ENCODE data around the gene NRG4.
"Not testable (repeated sequence)": the region's sequence is repeated elsewhere in the genome, so short reads cannot be mapped to it uniquely, and the experiment has no call there.

NRG4 gene, protein sequence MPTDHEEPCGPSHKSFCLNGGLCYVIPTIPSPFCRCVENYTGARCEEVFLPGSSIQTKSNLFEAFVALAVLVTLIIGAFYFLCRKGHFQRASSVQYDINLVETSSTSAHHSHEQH

DNA sequence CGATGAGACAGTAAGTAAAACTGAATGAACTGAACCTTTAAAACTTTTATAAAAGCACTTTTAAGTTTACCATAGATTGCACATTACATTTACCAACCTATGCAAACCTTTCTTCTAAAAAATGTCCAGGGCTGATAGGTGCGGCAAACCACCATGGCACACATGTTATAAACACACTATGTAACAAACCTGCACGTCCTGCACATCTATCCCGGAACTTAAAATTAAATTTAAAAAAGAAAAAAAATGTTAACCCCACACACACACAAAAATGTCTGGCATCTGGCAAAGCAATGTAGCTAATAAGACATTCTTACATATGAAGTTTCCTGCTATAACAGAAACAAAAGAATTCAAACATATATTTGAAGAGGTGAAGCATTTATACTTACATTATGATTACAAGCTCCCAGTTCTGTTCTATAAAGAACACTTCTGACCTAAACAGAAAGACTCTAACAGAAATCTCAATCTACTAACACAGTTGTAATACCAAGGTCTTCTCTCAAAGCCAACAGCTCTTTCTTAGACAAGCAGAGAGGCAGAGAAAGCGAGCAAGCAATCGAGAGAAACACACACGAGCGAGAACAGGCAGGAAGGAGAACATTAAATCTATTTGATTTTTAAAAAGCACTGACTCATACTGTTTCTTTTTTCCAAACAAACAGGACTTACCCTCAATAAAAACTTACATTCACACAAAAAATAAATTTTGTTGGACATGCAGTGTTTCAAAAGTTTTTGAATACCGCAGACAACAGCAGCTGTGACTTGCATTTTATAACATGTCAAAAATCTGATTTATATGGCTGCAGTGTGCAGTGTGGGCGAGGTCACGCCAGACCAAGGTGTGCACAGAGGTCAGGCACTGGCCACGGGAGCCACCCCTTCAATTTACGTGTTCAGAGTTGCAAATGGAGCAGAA, at the start of gene NRG4:
TSS of gene NRG4 (minus strand) at position 798 of the 925 bp plus-strand sequence. CDS start 1,194 bp downstream, outside the sequence.
- peak; percentile 40 for DNase-seq

DNA sequence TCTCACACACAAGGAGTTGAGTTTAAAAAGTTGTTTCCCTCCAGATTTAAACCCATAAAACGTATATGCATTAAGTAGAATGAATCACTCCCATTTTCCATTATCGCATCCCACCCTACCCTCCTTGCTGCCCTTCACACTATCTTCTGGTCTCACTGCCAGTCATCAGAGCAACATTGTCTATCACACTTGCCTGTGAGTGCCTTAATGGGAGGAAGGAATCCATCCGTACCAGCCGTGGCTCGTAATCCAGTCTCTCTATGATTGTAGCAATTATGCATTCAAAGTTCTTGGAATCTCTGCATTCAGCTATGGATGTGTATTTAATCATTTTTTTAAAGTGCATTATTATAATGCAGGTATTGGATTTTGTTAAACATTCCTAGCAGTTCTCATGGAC, 49.5 kb upstream of the NRG4 start:
- DNase-seq = no peak

DNA sequence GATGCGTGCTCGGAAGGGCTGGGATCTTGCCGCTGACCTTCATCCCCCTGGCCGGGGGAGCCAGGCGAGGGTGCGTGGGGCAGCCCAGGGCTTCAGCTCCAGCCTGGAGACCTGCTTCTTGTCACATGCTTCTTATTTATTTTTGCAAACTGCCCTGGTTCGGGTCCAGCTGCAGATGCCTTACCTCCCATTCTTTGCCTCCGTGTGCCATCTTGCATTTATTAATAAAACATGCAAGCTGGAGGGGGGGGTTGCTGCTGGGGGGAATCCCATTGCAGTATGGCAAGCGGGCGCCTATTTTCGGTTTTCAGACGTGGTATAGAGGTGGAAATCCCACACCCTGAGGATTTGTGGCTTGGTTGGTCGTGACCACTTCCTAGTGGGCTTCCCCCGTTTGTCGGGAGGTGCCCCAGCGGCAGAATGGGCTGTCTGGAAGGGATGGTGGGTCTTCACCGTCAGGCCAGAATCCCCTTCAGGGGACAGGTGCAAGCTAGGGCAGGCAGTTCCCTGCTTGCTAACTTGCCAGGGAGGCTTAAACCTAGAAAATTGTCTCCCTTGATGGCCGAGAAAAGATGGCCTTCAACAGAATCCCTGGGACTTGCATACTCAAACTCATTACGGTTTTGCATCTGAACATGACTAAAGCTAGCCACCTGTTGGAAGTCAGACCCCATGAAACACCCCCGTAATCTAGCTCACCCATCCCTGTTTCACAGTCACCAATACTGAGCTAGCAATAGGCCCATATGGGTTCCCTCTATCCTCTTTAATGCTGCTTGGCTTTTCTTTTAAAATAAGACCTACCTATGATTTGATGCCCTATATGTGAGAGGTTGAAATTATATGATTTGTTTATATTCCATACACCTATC, 48.1 kb upstream of the NRG4 start:
- DNase-seq = no peak

DNA sequence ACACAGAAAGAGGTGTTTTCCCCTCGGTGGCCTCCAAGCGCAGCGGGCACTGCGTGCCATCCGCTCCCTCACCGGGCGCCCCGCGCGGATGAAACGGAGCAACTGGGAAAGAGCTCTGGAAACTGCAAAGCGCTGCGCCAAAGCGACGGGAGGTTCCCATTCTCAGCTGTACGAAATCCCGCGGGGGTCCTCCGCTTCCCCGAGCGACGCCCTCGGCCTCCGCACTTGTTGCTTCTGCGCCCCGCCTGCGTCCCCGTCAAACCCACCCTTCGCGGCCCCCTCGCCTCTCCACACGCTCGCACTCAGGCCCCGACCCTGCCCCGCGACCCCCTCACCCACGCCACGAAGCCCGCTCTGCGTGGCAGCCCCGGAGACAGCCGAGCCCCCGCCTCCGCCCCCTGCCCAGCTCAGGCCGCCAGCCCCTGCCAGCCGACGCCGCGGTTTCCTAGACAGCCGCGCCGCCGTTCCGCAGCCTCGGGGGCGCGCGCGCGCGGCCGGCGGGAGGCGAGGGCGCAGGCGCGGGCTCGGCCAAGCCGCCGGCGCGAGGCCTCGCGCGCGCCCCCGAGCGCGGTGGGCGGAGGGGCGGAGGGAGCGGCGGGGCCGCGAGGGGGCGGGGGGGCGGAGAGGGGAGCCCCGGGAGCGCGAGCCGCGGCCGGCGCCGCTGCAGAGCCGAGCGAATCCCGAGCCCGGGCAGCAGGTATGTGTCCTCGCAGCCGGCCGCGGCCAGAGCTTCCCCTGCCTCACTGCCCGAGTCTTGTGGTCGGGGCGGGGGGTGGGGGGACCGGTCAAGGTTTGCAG, 47.3 kb upstream of the NRG4 start, which contains the start of gene TMEM266:
TSS of gene TMEM266 (plus strand) at position 666 of the 798 bp plus-strand sequence. CDS start 74,279 bp downstream, outside the sequence.
- DNase-seq = peak; percentile 73

GRCh38 chr15:76058714-76059319, 46.6 kb upstream of the NRG4 start:
- DNase-seq = peak; percentile 7

DNA sequence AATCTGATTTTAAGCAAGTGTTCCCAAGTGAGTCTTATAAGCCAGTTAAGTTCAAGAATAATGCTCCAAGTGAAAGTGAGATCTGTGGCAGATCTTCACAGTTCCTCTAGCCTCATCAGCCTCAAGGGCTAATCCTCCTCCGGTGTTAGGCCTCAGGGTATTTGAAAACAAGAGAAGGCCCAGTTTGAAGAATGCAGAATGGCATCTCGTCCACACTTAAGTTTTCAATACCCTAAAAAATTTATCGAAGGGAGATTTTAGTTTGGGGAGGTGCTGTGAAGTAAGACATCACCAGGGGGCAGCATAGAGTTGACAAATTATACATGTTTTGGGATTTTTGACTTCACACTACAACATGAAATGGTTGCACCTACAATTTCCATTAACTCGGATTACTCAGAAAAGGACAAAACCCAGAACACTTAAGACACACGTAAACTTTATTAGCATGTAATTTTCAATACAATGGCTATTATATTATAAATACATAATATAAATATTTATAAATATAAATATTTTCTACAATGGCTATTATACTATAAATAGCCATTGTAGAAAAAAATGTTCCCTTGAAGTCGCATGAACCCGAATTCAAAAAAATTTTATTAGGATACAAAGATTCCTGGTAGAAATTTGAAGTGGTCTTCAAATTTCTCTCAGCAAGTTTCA, 45.2 kb upstream of the NRG4 start:
- DNase-seq = peak; percentile 13

GRCh38 chr15:76056931-76057330, 44.7 kb upstream of the NRG4 start:
- DNase-seq = no peak

GRCh38 chr15:76054201-76054600, 42.0 kb upstream of the NRG4 start:
- not testable (repeated sequence) for DNase-seq

GRCh38 chr15:76038512-76038911, 26.3 kb upstream of the NRG4 start:
- no peak for DNase-seq

DNA sequence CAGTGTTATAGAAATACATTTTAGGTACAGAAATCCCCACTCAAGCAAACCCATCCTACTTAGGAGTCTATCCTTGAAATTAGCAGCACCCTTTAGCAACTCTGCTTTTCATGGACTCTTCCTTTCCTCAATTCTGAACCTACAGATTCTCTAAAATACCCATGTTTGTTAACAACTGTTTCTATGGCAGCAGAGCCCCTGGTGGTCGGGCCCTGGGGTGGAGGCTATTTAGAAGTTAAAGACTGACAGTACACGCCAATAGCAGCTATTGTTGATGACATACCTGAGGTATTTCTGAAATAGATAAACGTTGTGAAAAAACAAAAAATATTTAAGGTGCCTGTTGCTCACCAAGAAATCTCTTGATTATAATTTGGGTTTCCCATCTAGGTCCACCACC, 23.4 kb upstream of the NRG4 start:
- DNase-seq = no peak

- no peak for DNase-seq
Observed at GRCh38 chr15:76034111-76034510, 21.9 kb upstream of the NRG4 start.

DNA sequence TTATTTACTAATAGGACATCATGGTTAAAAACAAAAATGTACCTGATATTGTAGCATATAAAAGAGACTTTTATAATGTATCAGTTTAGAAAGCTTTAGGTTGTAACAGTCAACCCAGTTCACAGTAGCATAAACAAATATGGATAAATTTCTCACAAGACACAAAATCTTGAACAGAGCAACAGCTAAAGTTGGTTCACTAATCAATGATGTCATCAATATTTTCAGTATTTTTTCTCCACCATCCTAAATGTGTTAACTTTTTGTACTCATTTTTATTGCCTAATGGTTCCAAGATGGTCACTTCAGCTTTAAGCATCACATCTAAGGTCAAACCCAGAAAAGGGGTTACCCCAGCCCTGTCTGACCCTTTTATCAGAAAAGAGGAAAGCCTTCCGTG, 21.2 kb upstream of the NRG4 start:
- no peak for DNase-seq

GRCh38 chr15:76032046-76032445, 19.8 kb upstream of the NRG4 start:
- DNase-seq = no peak

DNA sequence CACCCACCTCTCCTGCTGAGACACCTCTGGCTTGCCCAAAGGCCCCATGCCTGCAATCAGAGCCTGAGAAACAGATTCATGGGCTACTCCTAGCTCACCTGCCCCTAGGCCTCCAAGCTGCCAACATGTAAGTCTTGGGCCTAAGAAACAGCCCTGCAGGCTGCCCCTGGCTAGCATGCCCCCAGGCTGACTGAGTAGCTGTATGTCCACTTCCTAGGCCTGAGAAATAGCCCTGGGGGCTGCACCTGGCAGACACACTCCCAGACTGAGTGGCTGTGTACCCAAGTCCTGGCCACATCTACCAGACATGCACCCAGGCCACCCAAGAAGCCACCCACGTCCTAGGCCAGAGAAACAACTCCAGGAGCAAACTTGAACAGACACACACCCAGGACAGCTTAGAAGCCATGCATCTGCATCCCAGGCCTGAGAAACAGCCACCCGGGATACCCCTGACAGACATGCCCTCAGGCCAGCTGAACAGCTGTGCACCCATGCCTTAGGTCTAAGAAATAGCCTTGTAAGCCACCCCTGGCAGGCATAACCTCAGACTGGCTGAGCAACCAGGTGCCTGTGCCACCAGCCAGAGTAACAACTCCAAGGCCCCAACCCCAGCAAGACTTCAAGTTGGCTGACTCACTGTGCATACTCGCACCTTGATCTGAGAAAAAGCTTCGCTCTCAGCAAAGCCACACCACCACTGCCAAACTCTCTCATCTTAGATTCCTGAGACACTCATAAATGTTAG, 12.0 kb upstream of the NRG4 start:
- DNase-seq = no peak

DNA sequence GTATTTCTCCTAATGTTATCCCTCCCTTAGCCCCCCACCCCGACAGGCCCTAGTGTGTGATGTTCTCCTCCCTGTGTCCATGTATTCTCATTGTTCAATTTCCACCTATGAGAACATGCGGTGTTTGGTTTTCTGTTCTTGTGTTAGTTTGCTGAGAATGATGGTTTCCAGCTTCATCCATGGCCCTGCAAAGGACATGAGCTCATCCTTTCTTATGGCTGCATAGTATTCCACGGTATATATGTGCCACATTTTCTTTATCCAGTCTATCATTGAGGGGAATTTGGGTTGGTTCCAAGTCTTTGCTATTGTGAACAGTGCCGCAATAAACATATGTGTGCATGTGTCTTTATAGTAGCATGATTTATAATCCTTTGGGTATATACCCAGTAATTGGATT, 1.2 kb upstream of the NRG4 start:
- DNase-seq = not testable (repeated sequence)

DNA sequence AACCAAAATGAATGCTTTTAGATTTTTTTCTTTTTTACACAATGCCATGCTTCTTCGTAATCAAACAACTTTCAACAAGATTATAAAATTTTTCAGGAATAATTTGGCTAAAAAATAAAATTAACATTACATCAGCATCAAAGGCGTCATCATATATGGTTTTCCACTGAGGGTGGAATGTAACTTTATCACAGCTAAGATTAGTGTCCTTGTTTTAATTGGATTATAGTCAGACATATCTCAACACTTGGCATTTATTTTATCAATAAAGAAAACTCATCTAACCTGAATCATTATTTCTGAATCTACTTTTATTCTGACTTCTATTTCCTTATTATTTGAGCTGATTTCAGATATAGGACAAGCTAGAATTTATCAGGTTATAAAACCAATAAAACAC, 1.6 kb downstream of the NRG4 start:
- DNase-seq = no peak

DNA sequence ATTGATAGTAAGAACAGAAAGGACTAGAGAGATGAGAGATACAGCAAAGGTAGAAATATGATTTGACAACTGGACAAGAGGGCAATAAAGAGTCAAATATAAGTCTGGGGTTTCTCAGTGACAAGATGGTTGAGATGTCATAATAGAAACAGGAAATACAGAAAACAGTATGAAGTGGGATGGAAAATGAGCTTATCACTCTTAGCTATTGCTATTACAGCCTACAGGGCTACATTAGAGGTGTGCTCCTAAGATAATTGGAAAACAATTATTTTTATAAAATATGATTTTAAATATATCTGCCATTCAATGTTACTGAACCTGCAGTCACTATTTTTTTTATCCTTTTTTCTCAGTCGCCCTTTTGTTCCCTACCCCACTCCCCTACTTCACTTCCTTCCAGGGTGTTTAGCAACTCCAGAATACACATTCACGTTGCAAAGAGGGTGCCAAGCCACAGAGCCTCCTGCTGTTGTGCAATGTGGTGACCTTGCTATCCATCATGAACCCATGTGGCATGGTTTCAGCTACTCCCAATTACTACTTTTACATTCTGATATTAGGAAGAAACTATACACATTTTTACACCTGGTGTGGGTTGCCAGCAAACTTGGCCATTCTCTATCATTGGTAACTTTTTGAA, 6.0 kb downstream of the NRG4 start:
- DNase-seq = no peak

GRCh38 chr15:76003364-76003763, 8.9 kb downstream of the NRG4 start:
- no peak for DNase-seq

GRCh38 chr15:75995611-75996010, 16.6 kb downstream of the NRG4 start:
- no peak for DNase-seq

DNA sequence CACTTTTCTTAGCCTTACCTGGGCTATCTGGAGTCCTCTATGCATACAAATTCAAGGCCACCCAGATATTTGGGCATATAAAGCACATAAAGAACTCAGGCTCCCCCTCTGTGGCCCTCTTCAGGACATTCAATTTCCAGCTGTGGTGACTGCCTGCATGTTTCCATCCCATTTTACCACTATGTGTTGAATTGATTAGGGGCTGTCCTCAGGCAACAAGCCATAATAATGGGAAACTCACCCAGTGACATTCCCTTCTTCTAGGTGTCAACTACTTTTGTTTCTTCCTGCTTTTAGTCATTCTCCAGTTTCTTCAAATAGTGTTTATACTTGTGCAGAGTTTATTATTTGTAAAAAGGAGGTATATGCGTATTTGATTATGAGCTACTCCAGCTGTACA, 18.0 kb downstream of the NRG4 start:
- DNase-seq = no peak
